Psoas muscle (tissue), 8 donors: ENCODE data around the gene BMPR1A. TPM values are rescaled to one million over a fixed set of nuclear protein-coding genes. Genes with fewer than 3 reads are reported as not detected.
"Not testable (repeated sequence)": the region's sequence is repeated elsewhere in the genome, so short reads cannot be mapped to it uniquely, and the experiment has no call there.

Experiments used
- ATAC-seq, 4 donors: fragments of 200-7000 bp; cut with Tn5 transposase; one replicate each; pipeline ENCODE4 v1.9.1; 2020; ENCODE audit warnings: moderate library complexity in 3 of 4, mild to moderate bottlenecking in 2 of 4
- DNase-seq, 2 donors: peaks; one replicate each; pipeline ENCODE4 v3.0.0-alpha.2; 2020
- H3K27ac ChIP-seq: fragments of 200-600 bp; one replicate; pipeline ENCODE4 v1.8.0; 2022
- H3K27me3 ChIP-seq, 3 donors: fragments of 200-600 bp in 1 of 3; one replicate each; pipeline versions ENCODE4 v1.6.1 to v1.8.0; 2013 to 2022; ENCODE audit warnings: low read length in 2 of 3, mild to moderate bottlenecking in 2 of 3, moderate library complexity in 1 of 3; ENCODE audit not compliant: insufficient read depth in 3 of 3
- H3K36me3 ChIP-seq, 2 donors: fragments of 200-600 bp in 1 of 2; one replicate each; pipeline versions ENCODE4 v1.6.1 to v1.8.0; 2013 to 2022; ENCODE audit warnings: low read depth in 1 of 2, mild to moderate bottlenecking in 1 of 2, moderate library complexity in 1 of 2; ENCODE audit not compliant: insufficient read depth in 1 of 2
- H3K4me1 ChIP-seq: fragments of 200-600 bp; one replicate; pipeline ENCODE4 v1.8.0; 2022
- H3K4me3 ChIP-seq: fragments of 200-600 bp; one replicate; pipeline ENCODE4 v1.8.0; 2022; ENCODE audit warnings: mild to moderate bottlenecking
- H3K9me3 ChIP-seq: fragments of 200-600 bp; one replicate; pipeline ENCODE4 v1.8.0; 2022
- CTCF ChIP-seq: fragments of 200-600 bp; IDR thresholded peaks from one replicate; pipeline ENCODE4 v1.8.0; 2022; ENCODE audit warnings: antibody characterized with exemption
- WGBS, 3 donors: extraction: QIAGEN DNeasy Blood & Tissue Kit; methylation state at CpG; one replicate each; pipeline versions ENCODE4 v1.1.6 to v1.1.7; 2013; 5-methylcytosine and 5-hydroxymethylcytosine counted together
- intact Hi-C, 2 donors: fragments of 100-400 bp; cut with DNase I; formaldehyde crosslinking; loops; one replicate each; pipeline versions ENCODE4 v1.11.0 to v1.14.2; 2022
- polyA plus RNA-seq, 3 donors: library from polyadenylated mRNA; stranded (reverse); fragments of 200-250 nt; gene quantifications; one replicate each; pipeline ENCODE4 v1.2.3, GENCODE V29; 2013
- total RNA-seq, 4 donors: library from RNA; stranded (reverse); fragmentation: NEBNext Ultra II Directional in 2 of 4; extraction: Animal tissue kit (Norgen Biotek cat#: 25700) in 2 of 4; gene quantifications; one replicate each; pipeline versions ENCODE4 v1.2.1 to v1.2.4, GENCODE V29; 2021 to 2023
- donor health status: healthy with polysubstance abuse.
- donor health status: DM: no; HTN: no; CAD: no; lungs with moderate emphysema.
- donor health status: Bipolar disorder and iron deficiency.
- donor health status: healthy.
- donor health status: DM: yes; HTN: yes; CAD: no.
- donor health status: DM: no; HTN: no; CAD: no.
- donor health status: DM: no; HTN: no; CAD: no.
- donor health status: DM: yes; HTN: yes; CAD: no.

BMPR1A gene
- total and polyA plus RNA-seq, 7 donors = 4.6 to 30.0 (median 22.7) TPM

- peak overlapping the region; percentile 14 for H3K27ac ChIP-seq
- H3K4me1 ChIP-seq = peaks cover 25% of the 10 kb centered on the region
- 75 to 87% (median 84%) methylated on average over 7 of the region's 7 CpGs for WGBS, 3 donors
- DNase-seq (no peak), ATAC-seq (peak in 1 of 4 donors; percentile 21)
- no peaks in the 10 kb centered on the region for H3K36me3 ChIP-seq
- H3K4me3 ChIP-seq = no peak overlapping the region
- H3K27me3 ChIP-seq = no peaks in the 10 kb centered on the region
- H3K9me3 ChIP-seq = no peaks in the 10 kb centered on the region
- TF ChIP-seq CTCF = no peak
- intact Hi-C loops = no loop called here
Measured at GRCh38 chr10:86862786-86863483, 106.5 kb downstream of the BMPR1A start.

- 51 to 61% (median 51%) methylated on average over 3 of the region's 3 CpGs for whole genome bisulfite sequencing, 3 donors
- ATAC-seq (peak in 2 of 4 donors; percentile 46 to 51), DNase-seq (peak in 1 of 2 donors; percentile 35)
- no peaks in the 10 kb centered on the region for H3K36me3 ChIP-seq
- H3K9me3 ChIP-seq = no peaks in the 10 kb centered on the region
- H3K27ac ChIP-seq = peak overlapping the region; percentile 14
- intact Hi-C loops = no loop called here
- no peak for TF ChIP-seq CTCF
- no peaks in the 10 kb centered on the region for H3K27me3 ChIP-seq
- peaks cover 30% of the 10 kb centered on the region for H3K4me1 ChIP-seq
- H3K4me3 ChIP-seq = no peak overlapping the region
Measured at GRCh38 chr10:86863484-86863842, 107.0 kb downstream of the BMPR1A start.

GRCh38 chr10:86865011-86865811 lies 108.8 kb downstream of the BMPR1A start:
- H3K36me3 ChIP-seq, DNase-seq, ATAC-seq, H3K27ac ChIP-seq, H3K4me3 ChIP-seq, H3K9me3 ChIP-seq, H3K27me3 ChIP-seq: not testable (repeated sequence)
- intact Hi-C loops = loop anchor here in 1 of 2 donors (2.0 kb wide), 1 partner anchor 20 kb away; no protein-coding TSS in a partner anchor
- H3K4me1 ChIP-seq = peaks cover 32% of the 10 kb centered on the region
- WGBS, 3 donors = 93 to 95% (median 94%) methylated on average over 11 of the region's 11 CpGs

- no peak for TF ChIP-seq CTCF
- no peak overlapping the region for H3K4me3 ChIP-seq
- H3K27ac ChIP-seq = no peak overlapping the region
- H3K27me3 ChIP-seq = no peaks in the 10 kb centered on the region
- H3K36me3 ChIP-seq = no peaks in the 10 kb centered on the region
- ATAC-seq = no peak
- H3K4me1 ChIP-seq = peaks cover 37% of the 10 kb centered on the region
- 95 to 98% (median 97%) methylated on average over 5 of the region's 5 CpGs for WGBS, 3 donors
- intact Hi-C loops = no loop called here
- DNase-seq = no peak
- no peaks in the 10 kb centered on the region for H3K9me3 ChIP-seq
Measured at GRCh38 chr10:86867149-86867548, 110.7 kb downstream of the BMPR1A start.

GRCh38 chr10:86868353-86868752 lies 111.9 kb downstream of the BMPR1A start:
- Histone ChIP-seq H3K9me3 (no peaks in the 10 kb centered on the region), H3K27ac (no peak overlapping the region), H3K36me3 (no peaks in the 10 kb centered on the region), H3K27me3 (no peaks in the 10 kb centered on the region), H3K4me1 (peaks cover 34% of the 10 kb centered on the region), H3K4me3 (no peak overlapping the region)
- DNase-seq (no peak), ATAC-seq (no peak)
- 46 to 54% (median 50%) methylated on average over 6 of the region's 6 CpGs for WGBS, 3 donors
- no peak for TF ChIP-seq CTCF
- intact Hi-C loops = no loop called here
